ENCODE measurements around the gene PLPPR4. TPM values are rescaled to one million over a fixed set of nuclear protein-coding genes. Genes with fewer than 3 reads are reported as not detected.

PLPPR4 gene
- total and polyA plus RNA-seq, 2 donors (not counting 1 experiment from before 2014, with no cell fraction given) = not detected

- no peak for DNase-seq
- Mint-ChIP-seq H3K4me1 (no peaks in the 10 kb centered on the region), H3K4me3 (no peak overlapping the region), H3K27ac (no peak overlapping the region), H3K9me3 (ENCODE audit: insufficient read depth) (peaks cover 3% of the 10 kb centered on the region), H3K27me3 (peaks cover 27% of the 10 kb centered on the region)
- H2AFZ ChIP-seq (ENCODE audit: insufficient read depth, low read depth, low read length, poor library complexity, severe bottlenecking) = no peak overlapping the region
- ChIA-PET POLR2A (no interaction called here), CTCF (no interaction called here)
- H3K27me3 ChIP-seq (replicated peaks in 1 of 4; ENCODE audit: control extremely low read depth in 1 of 4, control insufficient read depth in 3 of 4, insufficient read depth in 4 of 4, low read length in 3 of 4) = peaks cover 0 to 16% (median 6%) of the 10 kb centered on the region in 4 experiments
- H3K4me3 ChIP-seq (ENCODE audit: control extremely low read depth in 1 of 5, extremely low read depth in 1 of 5, insufficient read depth in 1 of 5, low read depth in 2 of 5, low read length in 4 of 5) = no peak overlapping the region
- H3K9me3 ChIP-seq (ENCODE audit: control extremely low read depth in 1 of 3, control insufficient read depth in 2 of 3, insufficient read depth in 1 of 3, low read length in 2 of 3) = peaks cover 0 to 9% (median 0%) of the 10 kb centered on the region in 3 donors
- no peaks in the 10 kb centered on the region for H3K36me3 ChIP-seq (replicated peaks in 1 of 2; ENCODE audit: control extremely low read depth in 1 of 2, control insufficient read depth in 1 of 2, extremely low read depth in 1 of 2, insufficient read depth in 2 of 2, low read length in 1 of 2)
- H3K4me1 ChIP-seq (ENCODE audit: control insufficient read depth in 2 of 2, insufficient read depth in 2 of 2, low read length in 2 of 2) = no peaks in the 10 kb centered on the region
- H3K9ac ChIP-seq (ENCODE audit: low read length) = no peak overlapping the region
- no peaks in the 10 kb centered on the region for H3K79me2 ChIP-seq (ENCODE audit: control insufficient read depth, insufficient read depth, low read length)
- no peaks in the 10 kb centered on the region for H4K20me1 ChIP-seq (ENCODE audit: control insufficient read depth, insufficient read depth, low read length, poor library complexity, severe bottlenecking)
- no peak overlapping the region for H3K27ac ChIP-seq (ENCODE audit: low read length in 2 of 2)
- ATAC-seq (ENCODE audit: low read depth) = no peak
- no peak overlapping the region for H3K4me2 ChIP-seq (replicated peaks; ENCODE audit: low read depth, low read length, poor library complexity, severe bottlenecking)
- TF ChIP-seq EZH2 (IDR thresholded peaks at IDR 0.05; ENCODE audit: borderline replicate concordance, insufficient read depth, low read depth, low read length, poor library complexity, severe bottlenecking) = no peak
- TF ChIP-seq, protein P1, sequence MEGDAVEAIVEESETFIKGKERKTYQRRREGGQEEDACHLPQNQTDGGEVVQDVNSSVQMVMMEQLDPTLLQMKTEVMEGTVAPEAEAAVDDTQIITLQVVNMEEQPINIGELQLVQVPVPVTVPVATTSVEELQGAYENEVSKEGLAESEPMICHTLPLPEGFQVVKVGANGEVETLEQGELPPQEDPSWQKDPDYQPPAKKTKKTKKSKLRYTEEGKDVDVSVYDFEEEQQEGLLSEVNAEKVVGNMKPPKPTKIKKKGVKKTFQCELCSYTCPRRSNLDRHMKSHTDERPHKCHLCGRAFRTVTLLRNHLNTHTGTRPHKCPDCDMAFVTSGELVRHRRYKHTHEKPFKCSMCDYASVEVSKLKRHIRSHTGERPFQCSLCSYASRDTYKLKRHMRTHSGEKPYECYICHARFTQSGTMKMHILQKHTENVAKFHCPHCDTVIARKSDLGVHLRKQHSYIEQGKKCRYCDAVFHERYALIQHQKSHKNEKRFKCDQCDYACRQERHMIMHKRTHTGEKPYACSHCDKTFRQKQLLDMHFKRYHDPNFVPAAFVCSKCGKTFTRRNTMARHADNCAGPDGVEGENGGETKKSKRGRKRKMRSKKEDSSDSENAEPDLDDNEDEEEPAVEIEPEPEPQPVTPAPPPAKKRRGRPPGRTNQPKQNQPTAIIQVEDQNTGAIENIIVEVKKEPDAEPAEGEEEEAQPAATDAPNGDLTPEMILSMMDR (IDR thresholded peaks at IDR 0.05) = no peak
- no CpG with 5 or more reads among the region's 1 CpG for WGBS (ENCODE audit: insufficient coverage)
- intact Hi-C loops (cut with micrococcal nuclease) = no loop called here
These were observed 3.7 kb downstream of the PLPPR4 start for GRCh38 chr1:99268021-99268420.

DNA sequence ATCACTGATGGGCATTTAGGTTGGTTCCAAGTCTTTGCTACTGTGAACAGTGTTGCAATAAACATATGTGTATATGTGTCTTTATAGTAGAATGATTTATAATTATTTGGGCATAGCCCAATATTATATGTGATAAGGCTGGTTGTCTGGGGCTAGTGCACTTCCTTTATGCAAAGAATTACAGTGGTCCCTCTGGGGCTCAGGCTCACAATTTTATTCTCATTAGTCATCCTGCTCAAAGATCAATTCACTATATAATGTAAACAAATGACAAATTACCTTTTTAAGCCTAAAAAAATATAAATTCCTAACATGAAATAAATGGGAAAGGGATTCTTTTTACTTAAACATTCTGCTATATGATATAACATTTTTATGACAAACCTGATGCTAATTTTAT lies 5.0 kb downstream of the PLPPR4 start:
- H3K9me3 Mint-ChIP-seq (ENCODE audit: insufficient read depth) = peaks cover 3% of the 10 kb centered on the region
- no peak overlapping the region for H3K27ac ChIP-seq (ENCODE audit: low read length in 2 of 2)
- H3K4me3 ChIP-seq (ENCODE audit: control extremely low read depth in 1 of 5, extremely low read depth in 1 of 5, insufficient read depth in 1 of 5, low read depth in 2 of 5, low read length in 4 of 5) = no peak overlapping the region
- no peaks in the 10 kb centered on the region for H3K4me1 Mint-ChIP-seq
- peaks cover 0 to 6% (median 1%) of the 10 kb centered on the region in 4 experiments for H3K27me3 ChIP-seq (replicated peaks in 1 of 4; ENCODE audit: control extremely low read depth in 1 of 4, control insufficient read depth in 3 of 4, insufficient read depth in 4 of 4, low read length in 3 of 4)
- no peak overlapping the region for H2AFZ ChIP-seq (ENCODE audit: insufficient read depth, low read depth, low read length, poor library complexity, severe bottlenecking)
- DNase-seq (no peak), ATAC-seq (ENCODE audit: low read depth) (no peak)
- TF ChIP-seq EZH2 (IDR thresholded peaks at IDR 0.05; ENCODE audit: borderline replicate concordance, insufficient read depth, low read depth, low read length, poor library complexity, severe bottlenecking) = no peak
- TF ChIP-seq, protein P1 (IDR thresholded peaks at IDR 0.05) = no peak
- no peak overlapping the region for H3K9ac ChIP-seq (ENCODE audit: low read length)
- POLR2A ChIA-PET = no interaction called here
- peaks cover 0 to 5% (median 0%) of the 10 kb centered on the region in 3 donors for H3K9me3 ChIP-seq (ENCODE audit: control extremely low read depth in 1 of 3, control insufficient read depth in 2 of 3, insufficient read depth in 1 of 3, low read length in 2 of 3)
- peaks cover 16% of the 10 kb centered on the region for H3K27me3 Mint-ChIP-seq
- H3K4me3 Mint-ChIP-seq = no peak overlapping the region
- intact Hi-C loops (cut with micrococcal nuclease) = no loop called here
- H4K20me1 ChIP-seq (ENCODE audit: control insufficient read depth, insufficient read depth, low read length, poor library complexity, severe bottlenecking) = no peaks in the 10 kb centered on the region
- no peaks in the 10 kb centered on the region for H3K36me3 ChIP-seq (replicated peaks in 1 of 2; ENCODE audit: control extremely low read depth in 1 of 2, control insufficient read depth in 1 of 2, extremely low read depth in 1 of 2, insufficient read depth in 2 of 2, low read length in 1 of 2)
- H3K79me2 ChIP-seq (ENCODE audit: control insufficient read depth, insufficient read depth, low read length) = no peaks in the 10 kb centered on the region
- no peaks in the 10 kb centered on the region for H3K4me1 ChIP-seq (ENCODE audit: control insufficient read depth in 2 of 2, insufficient read depth in 2 of 2, low read length in 2 of 2)
- CTCF ChIA-PET = no interaction called here
- H3K27ac Mint-ChIP-seq = no peak overlapping the region
- H3K4me2 ChIP-seq (replicated peaks; ENCODE audit: low read depth, low read length, poor library complexity, severe bottlenecking) = no peak overlapping the region

Data from B cell (primary cell).